ENCODE data around the gene RAB5B.
"Not testable (repeated sequence)": the region's sequence is repeated elsewhere in the genome, so short reads cannot be mapped to it uniquely, and the experiment has no call there.

GRCh38 chr12:55981882-55982281 is 8.0 kb downstream of the RAB5B start:
- TF ChIP-seq CTCF (IDR thresholded peaks at IDR 0.05; ENCODE audit: poor library complexity); EZH2 (IDR thresholded peaks at IDR 0.05; ENCODE audit: borderline replicate concordance); EZH2phosphoT487 (IDR thresholded peaks at IDR 0.05; ENCODE audit: low read depth, severe bottlenecking, unreplicated experiment): not testable (repeated sequence)
